GM21526 (cell line): ENCODE data around the gene RTL10.
"Not testable (repeated sequence)": the region's sequence is repeated elsewhere in the genome, so short reads cannot be mapped to it uniquely, and the experiment has no call there.

Experiments
- ATAC-seq: cut with Tn5 transposase; IDR thresholded peaks from one replicate; pipeline ENCODE4 v1.9.1; 2021; ENCODE audit warnings: moderate library complexity; ENCODE audit not compliant: unreplicated experiment, low FRiP score

Gene RTL10

GRCh38 chr22:19889951-19890350, 35.3 kb upstream of the RTL10 start:
- ATAC-seq = no peak

- ATAC-seq = no peak
Observed at GRCh38 chr22:19888131-19888746, 33.6 kb upstream of the RTL10 start.

- no peak for ATAC-seq
Observed at GRCh38 chr22:19887256-19887985, 32.7 kb upstream of the RTL10 start.

- no peak for ATAC-seq
Observed at GRCh38 chr22:19886605-19887255, 32.1 kb upstream of the RTL10 start.

- ATAC-seq = no peak
Observed at GRCh38 chr22:19885841-19886592, 31.3 kb upstream of the RTL10 start.

- ATAC-seq = no peak
Observed at GRCh38 chr22:19884954-19885751, 30.5 kb upstream of the RTL10 start.

- no peak for ATAC-seq
Observed at GRCh38 chr22:19884161-19884953, 29.7 kb upstream of the RTL10 start.

- not testable (repeated sequence) for ATAC-seq
Observed at GRCh38 chr22:19883446-19883845, 28.8 kb upstream of the RTL10 start.

- no peak for ATAC-seq
Observed at GRCh38 chr22:19882446-19883381, 28.0 kb upstream of the RTL10 start.

GRCh38 chr22:19880786-19881569, 26.3 kb upstream of the RTL10 start:
- ATAC-seq = no peak

- no peak for ATAC-seq
Observed at GRCh38 chr22:19879992-19880785, 25.5 kb upstream of the RTL10 start.

GRCh38 chr22:19879643-19879991, 24.9 kb upstream of the RTL10 start:
- no peak for ATAC-seq

GRCh38 chr22:19879246-19879570, 24.5 kb upstream of the RTL10 start:
- no peak for ATAC-seq

GRCh38 chr22:19878461-19879245, 24.0 kb upstream of the RTL10 start:
- ATAC-seq = no peak

- ATAC-seq = no peak
Observed at GRCh38 chr22:19877626-19878339, 23.1 kb upstream of the RTL10 start.
